Transverse colon (tissue), 4 donors: ENCODE measurements around the gene RXRG. TPM values are rescaled to one million over a fixed set of nuclear protein-coding genes. Genes with fewer than 3 reads are reported as not detected.

Experiments
- DNase-seq: peaks from one replicate; pipeline ENCODE4 v3.0.0-alpha.2; 2019
- H3K27ac ChIP-seq, 4 donors: fragments of 200-600 bp; sonication (generic); 2 replicates each; pipeline ENCODE4 v1.5.1; 2016 to 2018; ENCODE audit warnings: inconsistent platforms in 4 of 4
- H3K27me3 ChIP-seq: fragments of 200-600 bp; sonication (generic); 2 replicates; pipeline ENCODE4 v1.5.1; 2017; ENCODE audit warnings: inconsistent platforms
- H3K36me3 ChIP-seq, 4 donors: fragments of 200-600 bp; sonication (generic); 2 replicates each; pipeline ENCODE4 v1.5.1; 2017 to 2019; ENCODE audit warnings: inconsistent platforms in 4 of 4
- H3K4me1 ChIP-seq, 4 donors: fragments of 200-600 bp; sonication (generic); 2 replicates each; pipeline ENCODE4 v1.5.1; 2017 to 2020; ENCODE audit warnings: inconsistent platforms in 4 of 4
- H3K4me3 ChIP-seq, 4 donors: fragments of 200-600 bp; sonication (generic); 1 replicate in 1 of 4; 2 replicates in 3 of 4; pipeline versions ENCODE4 v1.5.1 to v1.6.1; 2017 to 2019; ENCODE audit warnings: inconsistent platforms in 4 of 4
- H3K9me3 ChIP-seq, 2 donors: fragments of 200-600 bp; sonication (generic); 2 replicates each; pipeline ENCODE4 v1.5.1; 2017 to 2019; ENCODE audit warnings: inconsistent platforms in 2 of 2
- CTCF ChIP-seq, 5 experiments: fragments of 200-600 bp in 3 of 5; fragments of 450-650 bp in 2 of 5; sonication (generic) in 3 of 5; IDR thresholded peaks; 1 replicate in 2 of 5; 2 replicates in 3 of 5; pipeline ENCODE4 v1.5.1; 2016 to 2017; ENCODE audit warnings: antibody characterized with exemption in 5 of 5, inconsistent platforms in 3 of 5, mild to moderate bottlenecking in 2 of 5, moderate library complexity in 1 of 5
- EP300 ChIP-seq: sonication (generic); formaldehyde crosslinking; IDR thresholded peaks from one replicate; pipeline ENCODE4 v1.6.1; 2017; ENCODE audit warnings: antibody characterized with exemption, low read depth
- POLR2A ChIP-seq: fragments of 450-650 bp; IDR thresholded peaks from one replicate; pipeline ENCODE4 v1.6.1; 2016; ENCODE audit warnings: antibody characterized with exemption, mild to moderate bottlenecking, moderate library complexity
- POLR2AphosphoS5 ChIP-seq, 3 donors: sonication (generic); formaldehyde crosslinking; IDR thresholded peaks; one replicate each; pipeline ENCODE4 v1.6.1; 2016; ENCODE audit warnings: antibody characterized with exemption in 3 of 3
- WGBS, 2 donors: methylation state at CpG; one replicate each; pipeline ENCODE4 v1.1.5; 2018; ENCODE audit warnings: low coverage in 1 of 2; 5-methylcytosine and 5-hydroxymethylcytosine counted together
- in situ Hi-C, 4 donors: fragments of 200-750 bp; cut with MboI; loops; one replicate each; pipeline versions ENCODE4 v1.15.0 to v1.15.1; 2017; ENCODE audit warnings: low sequenced_read_pairs in 3 of 4, low pct_ligation_motif_present in 1 of 4, low pct_unique_long_range_greater_than_20kb in 1 of 4
- intact Hi-C: fragments of 100-400 bp; cut with DNase I; formaldehyde crosslinking; loops from one replicate; pipeline ENCODE4 v1.15.1; 2023; ENCODE audit warnings: low total_unique reads
- total RNA-seq, 4 donors: library from RNA; depleted of rRNA; stranded (reverse); fragments of >200 nt; gene quantifications; one replicate each; pipeline ENCODE4 v1.1.0, GENCODE V29; 2016

The RXRG gene
- total RNA-seq, 4 donors from 2014 or later: 0.96 TPM; not detected in 3

DNA sequence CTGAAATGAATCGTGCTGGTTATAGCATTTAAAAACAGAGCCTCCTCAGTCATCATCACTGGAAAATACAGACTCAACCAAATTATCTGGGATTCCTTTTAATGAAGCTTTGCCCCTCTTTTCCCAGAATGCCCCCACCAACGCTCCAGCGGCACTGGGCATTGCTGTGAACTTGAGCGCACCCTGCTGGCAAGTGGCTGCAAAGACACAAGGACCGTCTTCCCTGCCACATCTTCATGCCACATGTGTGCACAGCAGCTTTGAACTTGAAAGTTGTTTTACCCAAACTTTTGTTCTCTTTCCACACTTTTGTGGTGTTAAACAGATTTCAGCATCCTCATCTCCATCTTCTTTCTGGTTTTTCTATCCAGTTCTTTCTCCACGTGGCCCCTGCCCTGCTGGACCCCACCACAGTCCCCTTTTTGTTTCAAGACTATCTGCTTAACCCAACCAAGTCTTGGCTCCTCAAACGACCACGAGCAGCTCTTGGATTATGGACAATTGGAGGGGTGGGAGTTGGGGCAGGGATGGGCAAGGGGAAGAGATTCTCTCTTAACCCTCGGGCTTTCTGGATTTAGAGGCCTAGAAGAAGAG lies 75.6 kb downstream of the RXRG start:
- DNase-seq: peak; percentile 57
- H3K4me1 ChIP-seq: no peaks in the 10 kb centered on the region
- no peaks in the 10 kb centered on the region for H3K9me3 ChIP-seq
- no peaks in the 10 kb centered on the region for H3K36me3 ChIP-seq
- no peak overlapping the region for H3K4me3 ChIP-seq
- in situ Hi-C loops: loop anchor here in 2 of 4 donors (10.0 to 25.0 kb wide), 2 partner anchors 105 to 232 kb away; no protein-coding TSS in a partner anchor
- TF ChIP-seq EP300 (no peak), CTCF (IDR thresholded peaks at IDR 0.05) (peak; percentile 72 to 90 (median 84))
- no peak overlapping the region for H3K27ac ChIP-seq
- peaks cover 26% of the 10 kb centered on the region for H3K27me3 ChIP-seq
- intact Hi-C loops: no loop called here
- 19 to 35% methylated on average over 5 to 9 of the region's 9 CpGs for WGBS, 2 donors

DNA sequence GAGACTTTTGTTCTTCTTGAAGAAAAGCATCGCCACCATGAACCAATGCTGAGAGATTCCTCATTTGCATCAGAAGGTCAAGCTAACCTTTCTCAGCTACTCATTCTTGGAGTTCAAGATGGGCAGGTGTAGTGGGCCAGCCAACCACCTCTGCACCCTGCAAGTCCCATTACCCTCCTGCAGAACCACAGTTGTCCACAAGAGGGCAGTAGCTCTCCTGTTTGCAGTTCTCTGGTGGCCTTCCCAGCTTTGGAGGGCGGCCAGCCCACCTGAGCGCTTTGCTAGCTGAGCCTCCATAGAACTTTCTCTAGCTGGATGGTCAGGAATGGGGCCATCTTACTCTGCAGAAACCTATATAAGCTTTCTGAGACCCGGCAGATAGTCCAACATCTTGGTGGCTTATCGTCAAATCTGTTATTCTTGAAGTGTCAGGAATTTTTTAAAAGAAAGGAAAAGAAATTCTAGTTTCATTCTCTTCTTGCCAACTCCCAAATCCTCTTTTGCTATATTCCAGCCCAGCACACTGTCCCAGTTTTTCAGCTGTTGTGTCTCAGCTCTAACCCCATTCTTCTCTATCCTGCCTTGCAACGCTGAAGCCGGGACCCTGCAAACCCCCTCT lies 77.4 kb downstream of the RXRG start:
- peaks cover 26% of the 10 kb centered on the region for H3K27me3 ChIP-seq

GRCh38 chr1:165365341-165365740 lies 79.6 kb downstream of the RXRG start:
- WGBS, 2 donors: 44 to 63% methylated on average over 2 of the region's 2 CpGs
- peaks cover 26% of the 10 kb centered on the region for H3K27me3 ChIP-seq
- H3K36me3 ChIP-seq: no peaks in the 10 kb centered on the region
- in situ Hi-C loops (loop anchor here in 2 of 4 donors (10.0 to 25.0 kb wide), 2 partner anchors 101 to 228 kb away; no protein-coding TSS in a partner anchor), intact Hi-C loops (no loop called here)
- no peak overlapping the region for H3K27ac ChIP-seq
- no peaks in the 10 kb centered on the region for H3K9me3 ChIP-seq
- no peak for DNase-seq
- TF ChIP-seq POLR2A (no peak), CTCF (IDR thresholded peaks at IDR 0.05) (no peak), EP300 (no peak), POLR2AphosphoS5 (IDR thresholded peaks at IDR 0.05) (no peak)
- H3K4me1 ChIP-seq: no peaks in the 10 kb centered on the region
- no peak overlapping the region for H3K4me3 ChIP-seq

More for the DNA sequence above, 77.4 kb downstream of the RXRG start:
- Histone ChIP-seq H3K27ac (no peak overlapping the region), H3K4me1 (no peaks in the 10 kb centered on the region), H3K36me3 (no peaks in the 10 kb centered on the region), H3K4me3 (no peak overlapping the region), H3K9me3 (no peaks in the 10 kb centered on the region)
- peak; percentile 83 for DNase-seq
- no peak for TF ChIP-seq POLR2AphosphoS5 (IDR thresholded peaks at IDR 0.05)
- TF ChIP-seq CTCF (IDR thresholded peaks at IDR 0.05): peak; percentile 80 to 97 (median 94)
- in situ Hi-C loops: loop anchor here in 2 of 4 donors (10.0 to 25.0 kb wide), 2 partner anchors 103 to 230 kb away; no protein-coding TSS in a partner anchor
- intact Hi-C loops: no loop called here
- 49% methylated on average over 4 to 7 of the region's 7 CpGs for WGBS, 2 donors

DNA sequence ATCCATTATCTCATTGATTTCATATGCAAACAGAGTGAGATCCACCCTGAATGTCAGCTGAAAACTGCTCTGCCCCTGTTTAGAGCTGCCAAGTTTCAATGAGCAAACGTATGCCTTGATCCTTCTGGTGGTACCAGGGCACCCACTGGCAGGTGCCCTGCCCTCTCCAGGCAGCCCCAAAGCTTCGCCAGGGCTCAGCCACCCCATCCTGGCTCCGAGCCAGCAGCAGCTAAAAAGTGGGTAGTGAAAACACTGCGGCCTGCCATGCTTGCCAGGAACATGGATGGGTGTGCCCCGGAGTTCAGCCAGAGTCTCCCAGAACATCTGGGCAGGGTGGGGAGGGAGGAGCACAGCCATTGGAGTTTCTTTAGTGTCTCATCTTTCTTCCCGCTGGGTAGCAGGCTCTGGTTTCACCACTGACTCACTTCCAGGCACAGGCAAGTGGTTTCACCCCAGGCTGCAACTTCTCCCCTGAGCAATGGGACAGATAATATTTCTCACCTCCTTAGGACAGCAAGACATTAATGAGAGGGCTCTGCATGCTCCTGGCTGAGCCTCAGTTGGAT lies 80.3 kb downstream of the RXRG start:
- WGBS, 2 donors: 16% methylated on average over 6 of the region's 6 CpGs; no CpG with 5 or more reads in 1 of the 2 donors
- H3K4me3 ChIP-seq: no peak overlapping the region
- no peak overlapping the region for H3K27ac ChIP-seq
- in situ Hi-C loops: loop anchor here in 2 of 4 donors (10.0 to 25.0 kb wide), 2 partner anchors 100 to 227 kb away; no protein-coding TSS in a partner anchor
- no peaks in the 10 kb centered on the region for H3K4me1 ChIP-seq
- intact Hi-C loops: no loop called here
- H3K27me3 ChIP-seq: peaks cover 28% of the 10 kb centered on the region
- TF ChIP-seq POLR2A (no peak), POLR2AphosphoS5 (IDR thresholded peaks at IDR 0.05) (no peak), EP300 (no peak), CTCF (IDR thresholded peaks at IDR 0.05) (no peak)
- no peaks in the 10 kb centered on the region for H3K36me3 ChIP-seq
- no peaks in the 10 kb centered on the region for H3K9me3 ChIP-seq
- DNase-seq: no peak
